Neural cell (in vitro differentiated cells): ENCODE measurements around the gene COQ10B. TPM values are rescaled to one million over a fixed set of nuclear protein-coding genes. Genes with fewer than 3 reads are reported as not detected.

ENCODE experiments used
- H2AFZ ChIP-seq: fragments of 200-600, 300-800 bp; sonication (generic), shearing (Covaris generic); 2 replicates; pipeline ENCODE4 v1.6.0; 2014; ENCODE audit warnings: low read depth, mild to moderate bottlenecking, antibody characterized with exemption, low read length, moderate library complexity
- H3F3A ChIP-seq: fragments of 200-600 bp; shearing (Covaris generic); 2 replicates; pipeline ENCODE4 v1.6.1; 2016; ENCODE audit warnings: mild to moderate bottlenecking, moderate library complexity, mixed read lengths, antibody characterized with exemption, low read length; ENCODE audit not compliant: insufficient read depth, poor library complexity, severe bottlenecking
- H3K27ac ChIP-seq: fragments of 200-600, 300-800 bp; sonication (generic), shearing (Covaris generic); 2 replicates; pipeline ENCODE4 v1.5.1; 2014; ENCODE audit warnings: mild to moderate bottlenecking, low read length, moderate library complexity
- H3K27me3 ChIP-seq: fragments of 300-800, 200-600 bp; sonication (generic), shearing (Covaris generic); 2 replicates; pipeline ENCODE4 v1.6.0; 2014; ENCODE audit warnings: mild to moderate bottlenecking, low read depth, low read length, moderate library complexity; ENCODE audit not compliant: insufficient read depth
- H3K36me3 ChIP-seq: fragments of 300-800, 200-600 bp; sonication (generic), shearing (Covaris generic); 2 replicates; pipeline ENCODE4 v1.5.1; 2014; ENCODE audit warnings: mild to moderate bottlenecking, antibody characterized with exemption, low read length, moderate library complexity; ENCODE audit not compliant: insufficient read depth
- H3K4me2 ChIP-seq: fragments of 300-800, 200-600 bp; sonication (generic), shearing (Covaris generic); 2 replicates; pipeline ENCODE4 v1.6.0; 2014; ENCODE audit warnings: mild to moderate bottlenecking, low read length
- H3K4me3 ChIP-seq: fragments of 300-800, 200-600 bp; sonication (generic), shearing (Covaris generic); 2 replicates; pipeline ENCODE4 v1.5.1; 2014; ENCODE audit warnings: mild to moderate bottlenecking, low read length, moderate library complexity
- H3K79me2 ChIP-seq: fragments of 200-600 bp; shearing (Covaris generic); replicated peaks from 2 replicates; pipeline ENCODE4 v1.6.0; 2014; ENCODE audit warnings: mild to moderate bottlenecking, low read length, moderate library complexity; ENCODE audit not compliant: insufficient read depth
- H3K9ac ChIP-seq: fragments of 300-800, 200-600 bp; sonication (generic), shearing (Covaris generic); 2 replicates; pipeline ENCODE4 v1.6.1; 2016; ENCODE audit warnings: mild to moderate bottlenecking, low read length, mixed read lengths
- H3K9me2 ChIP-seq: fragments of 200-600 bp; shearing (Covaris generic); 2 replicates; pipeline ENCODE4 v1.6.1; 2016; ENCODE audit warnings: mild to moderate bottlenecking, low read length, mixed read lengths; ENCODE audit not compliant: insufficient read depth
- H3K9me3 ChIP-seq: fragments of 200-600, 300-800 bp; sonication (generic), shearing (Covaris generic); 2 replicates; pipeline ENCODE4 v1.6.1; 2016; ENCODE audit warnings: mild to moderate bottlenecking, mixed run types, low read length, moderate library complexity, mixed read lengths
- H4K20me1 ChIP-seq: fragments of 200-600 bp; shearing (Covaris generic); 2 replicates; pipeline ENCODE4 v1.6.1; 2016; ENCODE audit warnings: mild to moderate bottlenecking, mixed run types; ENCODE audit not compliant: insufficient read depth
- EP300 ChIP-seq: fragments of 450-650 bp; conservative IDR thresholded peaks from 2 replicates; pipeline ENCODE4 v1.6.1; 2014; ENCODE audit warnings: antibody characterized with exemption, mild to moderate bottlenecking, moderate library complexity; ENCODE audit not compliant: poor library complexity, severe bottlenecking
- EZH2 ChIP-seq: fragments of 200-600, 300-800 bp; shearing (Covaris generic), sonication (generic); IDR thresholded peaks from 2 replicates; pipeline ENCODE4 v1.6.1; 2014; ENCODE audit warnings: antibody characterized with exemption, low read length, borderline replicate concordance, mild to moderate bottlenecking; ENCODE audit not compliant: insufficient read depth, poor library complexity, severe bottlenecking
- MXI1 ChIP-seq: fragments of 450-650 bp; conservative IDR thresholded peaks from 2 replicates; pipeline ENCODE4 v1.6.1; 2014; ENCODE audit warnings: antibody characterized with exemption, mild to moderate bottlenecking; ENCODE audit not compliant: poor library complexity, severe bottlenecking
- POLR2AphosphoS5 ChIP-seq: IDR thresholded peaks from 2 replicates; pipeline ENCODE4 v1.6.1; 2012
- RAD21 ChIP-seq: fragments of 450-650 bp; conservative IDR thresholded peaks from 2 replicates; pipeline ENCODE4 v1.6.1; 2014; ENCODE audit warnings: antibody characterized with exemption, mild to moderate bottlenecking, moderate library complexity
- REST ChIP-seq: IDR thresholded peaks from 2 replicates; pipeline ENCODE4 v1.6.1; 2012; ENCODE audit warnings: borderline replicate concordance
- SMC3 ChIP-seq: fragments of 450-650 bp; conservative IDR thresholded peaks from 2 replicates; pipeline ENCODE4 v1.6.1; 2014; ENCODE audit warnings: antibody characterized with exemption, mild to moderate bottlenecking, moderate library complexity; ENCODE audit not compliant: poor library complexity
- TAF1 ChIP-seq: IDR thresholded peaks from 2 replicates; pipeline ENCODE4 v1.6.1; 2012; ENCODE audit warnings: low read depth
- polyA plus RNA-seq: library from polyadenylated mRNA; depleted of rRNA; stranded (reverse); fragments of >200 nt; gene quantifications from 2 replicates; pipeline ENCODE4 v1.2.3, GENCODE V29; 2014
- TF ChIP-seq, protein P1 (sequence below): fragments of 450-650 bp; IDR thresholded peaks from 2 replicates; pipeline ENCODE4 v1.5.1; 2014; ENCODE audit warnings: antibody characterized with exemption, mild to moderate bottlenecking, moderate library complexity; ENCODE audit not compliant: poor library complexity, severe bottlenecking

The COQ10B gene
- polyA plus RNA-seq, 1 donor from 2014 or later = 28.4 TPM

DNA sequence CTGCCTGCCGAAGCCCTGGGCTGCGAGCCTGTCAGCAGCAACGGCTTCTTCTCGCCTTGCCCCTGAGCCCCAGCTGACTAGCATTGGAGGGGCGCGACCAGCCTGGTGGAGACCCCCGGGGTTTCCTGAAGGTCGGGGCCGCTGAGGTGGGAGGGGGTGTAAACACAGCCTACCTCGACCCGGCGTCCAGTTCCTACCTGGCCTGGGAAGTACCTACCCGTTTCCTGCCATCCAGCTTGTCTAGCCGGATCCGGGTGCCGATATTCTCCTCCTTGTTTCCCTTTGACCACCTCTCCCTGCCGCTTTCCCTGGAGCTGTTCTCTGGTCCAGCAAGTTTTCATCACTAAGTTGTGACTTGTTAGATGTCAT, 63.0 kb downstream of the COQ10B start:
- Histone ChIP-seq H3K79me2 (peaks cover 50% of the 10 kb centered on the region), H3K9me2 (no peaks in the 10 kb centered on the region), H4K20me1 (no peaks in the 10 kb centered on the region), H3K4me3 (peak overlapping the region; percentile 99), H3K9ac (peak overlapping the region; percentile 98), H3K9me3 (no peaks in the 10 kb centered on the region), H3K36me3 (no peaks in the 10 kb centered on the region), H3K27me3 (no peaks in the 10 kb centered on the region), H3F3A (peaks cover 3% of the 10 kb centered on the region), H3K4me2 (peak overlapping the region; percentile 36), H3K27ac (peak overlapping the region; percentile 92), H2AFZ (peak overlapping the region; percentile 93)
- TF ChIP-seq SMC3 (no peak), EP300 (no peak), TAF1 (no peak), POLR2AphosphoS5 (no peak), RAD21 (no peak), MXI1 (no peak), REST (no peak), EZH2 (no peak)
- TF ChIP-seq, protein P1, sequence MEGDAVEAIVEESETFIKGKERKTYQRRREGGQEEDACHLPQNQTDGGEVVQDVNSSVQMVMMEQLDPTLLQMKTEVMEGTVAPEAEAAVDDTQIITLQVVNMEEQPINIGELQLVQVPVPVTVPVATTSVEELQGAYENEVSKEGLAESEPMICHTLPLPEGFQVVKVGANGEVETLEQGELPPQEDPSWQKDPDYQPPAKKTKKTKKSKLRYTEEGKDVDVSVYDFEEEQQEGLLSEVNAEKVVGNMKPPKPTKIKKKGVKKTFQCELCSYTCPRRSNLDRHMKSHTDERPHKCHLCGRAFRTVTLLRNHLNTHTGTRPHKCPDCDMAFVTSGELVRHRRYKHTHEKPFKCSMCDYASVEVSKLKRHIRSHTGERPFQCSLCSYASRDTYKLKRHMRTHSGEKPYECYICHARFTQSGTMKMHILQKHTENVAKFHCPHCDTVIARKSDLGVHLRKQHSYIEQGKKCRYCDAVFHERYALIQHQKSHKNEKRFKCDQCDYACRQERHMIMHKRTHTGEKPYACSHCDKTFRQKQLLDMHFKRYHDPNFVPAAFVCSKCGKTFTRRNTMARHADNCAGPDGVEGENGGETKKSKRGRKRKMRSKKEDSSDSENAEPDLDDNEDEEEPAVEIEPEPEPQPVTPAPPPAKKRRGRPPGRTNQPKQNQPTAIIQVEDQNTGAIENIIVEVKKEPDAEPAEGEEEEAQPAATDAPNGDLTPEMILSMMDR = no peak

- Histone ChIP-seq H3K79me2 (peaks cover 54% of the 10 kb centered on the region), H3K4me3 (peak overlapping the region; percentile 99), H3K4me2 (peak overlapping the region; percentile 36), H3K27me3 (no peaks in the 10 kb centered on the region), H3K36me3 (no peaks in the 10 kb centered on the region), H4K20me1 (no peaks in the 10 kb centered on the region), H3F3A (peaks cover 3% of the 10 kb centered on the region), H3K9ac (peak overlapping the region; percentile 98), H3K9me3 (no peaks in the 10 kb centered on the region), H3K9me2 (no peaks in the 10 kb centered on the region), H2AFZ (no peak overlapping the region), H3K27ac (peak overlapping the region; percentile 92)
- TF ChIP-seq, protein P1 = no peak
- no peak for TF ChIP-seq EZH2
- TF ChIP-seq REST = no peak
- no peak for TF ChIP-seq RAD21
- no peak for TF ChIP-seq MXI1
- TF ChIP-seq TAF1 = no peak
- no peak for TF ChIP-seq POLR2AphosphoS5
- no peak for TF ChIP-seq SMC3
- TF ChIP-seq EP300 = no peak
Observed at GRCh38 chr2:197517150-197517549, 63.8 kb downstream of the COQ10B start.
